Caco-2 (cell line): ENCODE measurements around the gene LDLRAD3. TPM values are rescaled to one million over a fixed set of nuclear protein-coding genes. Genes with fewer than 3 reads are reported as not detected.

Source experiments
- BruUV-seq: library from RNA; stranded (reverse); fragments of 400-500 nt; replicated peaks from 2 replicates; lab custom pipeline; 2021; lab: Mats Ljungman, UMichigan
- CTCF ChIA-PET: fragments of 300-600 bp; sonication (Branson Sonifier 250); formaldehyde crosslinking; loops from one replicate; lab custom pipeline; 2022; ENCODE audit warnings: antibody characterized with exemption; lab: Charles Lee
- POLR2A ChIA-PET: fragments of 300-600 bp; sonication (Branson Sonifier 250); formaldehyde crosslinking; loops from one replicate; lab custom pipeline; 2022; ENCODE audit warnings: antibody characterized with exemption; lab: Charles Lee
- DNase-seq, 2 experiments: peaks; one replicate each; pipeline versions ENCODE4 v3.0.0 to v3.0.0-alpha.2; 2020 to 2022
- H3K27me3 ChIP-seq: replicated peaks from 2 replicates; pipeline ENCODE4 v1.6.0; 2011; ENCODE audit warnings: low read length; ENCODE audit not compliant: control insufficient read depth, insufficient read depth
- H3K36me3 ChIP-seq: 2 replicates; pipeline ENCODE4 v1.5.1; 2011; ENCODE audit warnings: low read length; ENCODE audit not compliant: control insufficient read depth, insufficient read depth
- H3K4me1 ChIP-seq: fragments of 250-450 bp; sonication (Bioruptor Pico); 2 replicates; pipeline ENCODE4 v1.5.1; 2020; ENCODE audit warnings: mild to moderate bottlenecking
- H3K4me3 ChIP-seq: 2 replicates; pipeline ENCODE4 v1.5.1; 2011; ENCODE audit warnings: low read depth, mild to moderate bottlenecking, control low read depth, low read length
- H3K9me3 ChIP-seq: fragments of 250-450 bp; sonication (Bioruptor Pico); 2 replicates; pipeline ENCODE4 v1.5.1; 2020; ENCODE audit warnings: mild to moderate bottlenecking, moderate library complexity
- H3K27ac Mint-ChIP-seq: one replicate; pipeline ENCODE4 v1.8.0; 2022; ENCODE audit warnings: mixed read lengths; ENCODE audit not compliant: unreplicated experiment
- H3K27me3 Mint-ChIP-seq: one replicate; pipeline ENCODE4 v1.8.0; 2022; ENCODE audit warnings: mixed read lengths; ENCODE audit not compliant: insufficient read depth, unreplicated experiment
- H3K36me3 Mint-ChIP-seq: one replicate; pipeline ENCODE4 v1.8.0; 2022; ENCODE audit warnings: mild to moderate bottlenecking, mixed read lengths; ENCODE audit not compliant: insufficient read depth, unreplicated experiment
- H3K4me1 Mint-ChIP-seq: one replicate; pipeline ENCODE4 v1.8.0; 2022; ENCODE audit warnings: low read depth, mixed read lengths; ENCODE audit not compliant: unreplicated experiment
- H3K4me3 Mint-ChIP-seq: one replicate; pipeline ENCODE4 v1.8.0; 2022; ENCODE audit warnings: mild to moderate bottlenecking, moderate library complexity, mixed read lengths; ENCODE audit not compliant: unreplicated experiment
- H3K9me3 Mint-ChIP-seq: one replicate; pipeline ENCODE4 v1.8.0; 2022; ENCODE audit warnings: mixed read lengths; ENCODE audit not compliant: unreplicated experiment
- CTCF ChIP-seq, 2 experiments: fragments of 200-600 bp in 1 of 2; IDR thresholded peaks; 1 replicate in 1 of 2; 2 replicates in 1 of 2; pipeline versions ENCODE4 v1.5.1 to v1.8.0; 2011 to 2022; ENCODE audit warnings: antibody characterized with exemption in 1 of 2, control low read depth in 1 of 2, inconsistent platforms in 1 of 2, low read depth in 1 of 2, low read length in 1 of 2, mild to moderate bottlenecking in 1 of 2, moderate library complexity in 1 of 2; ENCODE audit not compliant: insufficient read depth in 1 of 2, severe bottlenecking in 1 of 2, unreplicated experiment in 1 of 2
- intact Hi-C: fragments of 100-400 bp; cut with micrococcal nuclease; formaldehyde crosslinking; loops from one replicate; pipeline ENCODE4 v1.10.0; 2022; ENCODE audit not compliant: unreplicated experiment
- total RNA-seq: library from RNA; stranded (reverse); gene quantifications from 2 replicates; pipeline ENCODE4 v1.2.3, GENCODE V29; 2022

LDLRAD3 gene
- total RNA-seq, 1 experiment from 2014 or later: 9.9 TPM

GRCh38 chr11:36248436-36248835 is 304.6 kb downstream of the LDLRAD3 start:
- TF ChIP-seq CTCF (IDR thresholded peaks at IDR 0.05; ENCODE audit: insufficient read depth in 1 of 2, low read depth in 1 of 2, low read length in 1 of 2, severe bottlenecking in 1 of 2, unreplicated experiment in 1 of 2): no peak
- no peaks in the 10 kb centered on the region for H3K4me1 ChIP-seq
- no peak overlapping the region for H3K27ac Mint-ChIP-seq
- no peaks in the 10 kb centered on the region for H3K9me3 Mint-ChIP-seq
- ChIA-PET CTCF (no interaction called here), POLR2A (no interaction called here)
- peaks cover 7% of the 10 kb centered on the region for H3K4me1 Mint-ChIP-seq
- no peaks in the 10 kb centered on the region for H3K9me3 ChIP-seq
- no peak overlapping the region for H3K4me3 Mint-ChIP-seq
- no peaks in the 10 kb centered on the region for H3K36me3 ChIP-seq
- no peak overlapping the region for H3K4me3 ChIP-seq
- DNase-seq: no peak
- H3K27me3 ChIP-seq: no peaks in the 10 kb centered on the region
- H3K27me3 Mint-ChIP-seq: no peaks in the 10 kb centered on the region
- intact Hi-C loops: no loop called here
- H3K36me3 Mint-ChIP-seq: no peaks in the 10 kb centered on the region
- no TSS peak for BruUV-seq

- no TSS peak for BruUV-seq
- no peaks in the 10 kb centered on the region for H3K9me3 ChIP-seq
- Mint-ChIP-seq H3K36me3 (no peaks in the 10 kb centered on the region), H3K27me3 (no peaks in the 10 kb centered on the region), H3K27ac (no peak overlapping the region), H3K4me3 (no peak overlapping the region), H3K4me1 (peaks cover 7% of the 10 kb centered on the region), H3K9me3 (no peaks in the 10 kb centered on the region)
- no peak overlapping the region for H3K4me3 ChIP-seq
- POLR2A ChIA-PET: no interaction called here
- H3K27me3 ChIP-seq: no peaks in the 10 kb centered on the region
- CTCF ChIA-PET: interaction anchor here (0.5 kb wide), 1 partner anchor 538 kb away, joined by 6 read pairs; no protein-coding TSS in a partner anchor
- DNase-seq: no peak
- intact Hi-C loops: no loop called here
- TF ChIP-seq CTCF (IDR thresholded peaks at IDR 0.05; ENCODE audit: insufficient read depth in 1 of 2, low read depth in 1 of 2, low read length in 1 of 2, severe bottlenecking in 1 of 2, unreplicated experiment in 1 of 2): no peak
- no peaks in the 10 kb centered on the region for H3K4me1 ChIP-seq
- no peaks in the 10 kb centered on the region for H3K36me3 ChIP-seq
Observed at GRCh38 chr11:36249246-36249645, 305.4 kb downstream of the LDLRAD3 start.

- Histone ChIP-seq H3K4me1 (0 out of 2 replicates have a peak, but pooled peaks cover 7% of the 10 kb centered on the region), H3K27me3 (no peaks in the 10 kb centered on the region), H3K36me3 (no peaks in the 10 kb centered on the region), H3K4me3 (no peak overlapping the region), H3K9me3 (no peaks in the 10 kb centered on the region)
- no peak overlapping the region for H3K27ac Mint-ChIP-seq
- CTCF ChIA-PET: no interaction called here
- no TSS peak for BruUV-seq
- no peak overlapping the region for H3K4me3 Mint-ChIP-seq
- DNase-seq: no peak
- no peaks in the 10 kb centered on the region for H3K27me3 Mint-ChIP-seq
- intact Hi-C loops: no loop called here
- POLR2A ChIA-PET: no interaction called here
- H3K36me3 Mint-ChIP-seq: no peaks in the 10 kb centered on the region
- H3K4me1 Mint-ChIP-seq: peaks cover 7% of the 10 kb centered on the region
- H3K9me3 Mint-ChIP-seq: no peaks in the 10 kb centered on the region
- TF ChIP-seq CTCF (IDR thresholded peaks at IDR 0.05; ENCODE audit: insufficient read depth in 1 of 2, low read depth in 1 of 2, low read length in 1 of 2, severe bottlenecking in 1 of 2, unreplicated experiment in 1 of 2): no peak
Observed at GRCh38 chr11:36251823-36252222, 308.0 kb downstream of the LDLRAD3 start.
